ENCODE results near the gene BCAT1.

DNA sequence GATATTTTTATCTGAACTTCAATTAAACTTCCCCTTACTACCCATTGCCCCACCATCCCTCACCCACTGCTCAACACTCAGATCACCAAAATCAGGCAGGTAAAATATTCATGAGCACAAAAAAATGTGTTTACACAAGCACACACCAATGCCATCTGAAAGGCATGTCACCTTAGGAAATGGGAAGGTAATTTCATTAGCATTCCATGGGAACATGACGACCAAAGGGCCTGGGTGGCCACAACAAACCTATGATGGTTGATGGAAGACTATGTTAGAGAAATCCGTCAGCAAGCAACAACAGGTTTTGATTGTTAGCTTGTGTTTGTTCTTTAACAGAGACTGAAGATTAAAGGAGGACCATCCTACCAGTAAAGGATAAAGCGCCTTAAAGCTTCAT is 97.6 kb downstream of the BCAT1 start:
- TF ChIP-seq POLR2A (IDR thresholded peaks at IDR 0.05; ENCODE audit: low read depth, low read length) (no peak), EZH2 (IDR thresholded peaks at IDR 0.05; ENCODE audit: borderline replicate concordance, low read depth, low read length, severe bottlenecking) (no peak)
- TF ChIP-seq, protein P1, sequence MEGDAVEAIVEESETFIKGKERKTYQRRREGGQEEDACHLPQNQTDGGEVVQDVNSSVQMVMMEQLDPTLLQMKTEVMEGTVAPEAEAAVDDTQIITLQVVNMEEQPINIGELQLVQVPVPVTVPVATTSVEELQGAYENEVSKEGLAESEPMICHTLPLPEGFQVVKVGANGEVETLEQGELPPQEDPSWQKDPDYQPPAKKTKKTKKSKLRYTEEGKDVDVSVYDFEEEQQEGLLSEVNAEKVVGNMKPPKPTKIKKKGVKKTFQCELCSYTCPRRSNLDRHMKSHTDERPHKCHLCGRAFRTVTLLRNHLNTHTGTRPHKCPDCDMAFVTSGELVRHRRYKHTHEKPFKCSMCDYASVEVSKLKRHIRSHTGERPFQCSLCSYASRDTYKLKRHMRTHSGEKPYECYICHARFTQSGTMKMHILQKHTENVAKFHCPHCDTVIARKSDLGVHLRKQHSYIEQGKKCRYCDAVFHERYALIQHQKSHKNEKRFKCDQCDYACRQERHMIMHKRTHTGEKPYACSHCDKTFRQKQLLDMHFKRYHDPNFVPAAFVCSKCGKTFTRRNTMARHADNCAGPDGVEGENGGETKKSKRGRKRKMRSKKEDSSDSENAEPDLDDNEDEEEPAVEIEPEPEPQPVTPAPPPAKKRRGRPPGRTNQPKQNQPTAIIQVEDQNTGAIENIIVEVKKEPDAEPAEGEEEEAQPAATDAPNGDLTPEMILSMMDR (IDR thresholded peaks at IDR 0.05; ENCODE audit: extremely low read depth in 1 of 2, insufficient read depth in 1 of 2, low read depth in 1 of 2, low read length in 2 of 2), result no peak
